CD4-positive, alpha-beta T cell treated with Interleukin-6 at 100 ng/mL for 8 hours (primary cell): ENCODE measurements around the gene MDFIC.

Experiments used
- DNase-seq: peaks from one replicate; pipeline ENCODE4 v3.0.0-alpha.2; 2020; ENCODE audit warnings: mixed read lengths, low spot score

MDFIC gene

GRCh38 chr7:114953724-114954123 lies 31.8 kb downstream of the MDFIC start:
- no peak for DNase-seq

GRCh38 chr7:114956702-114957101 lies 34.8 kb downstream of the MDFIC start:
- no peak for DNase-seq

GRCh38 chr7:114957444-114957843 lies 35.5 kb downstream of the MDFIC start:
- DNase-seq = no peak

- no peak for DNase-seq
Measured at GRCh38 chr7:114959931-114960330, 38.0 kb downstream of the MDFIC start.

GRCh38 chr7:114962441-114962840 lies 40.5 kb downstream of the MDFIC start:
- DNase-seq = no peak

- no peak for DNase-seq
Measured at GRCh38 chr7:114966156-114966555, 44.3 kb downstream of the MDFIC start.

GRCh38 chr7:114969096-114969495 lies 47.2 kb downstream of the MDFIC start:
- no peak for DNase-seq

- DNase-seq = no peak
Measured at GRCh38 chr7:114970308-114970707, 48.4 kb downstream of the MDFIC start.

GRCh38 chr7:114970732-114971131 lies 48.8 kb downstream of the MDFIC start:
- no peak for DNase-seq

- DNase-seq = no peak
Measured at GRCh38 chr7:114972567-114972966, 50.7 kb downstream of the MDFIC start.

- DNase-seq = no peak
Measured at GRCh38 chr7:114973147-114973546, 51.3 kb downstream of the MDFIC start.

- DNase-seq = no peak
Measured at GRCh38 chr7:114975401-114975800, 53.5 kb downstream of the MDFIC start.

GRCh38 chr7:114976666-114977065 lies 54.8 kb downstream of the MDFIC start:
- no peak for DNase-seq

- no peak for DNase-seq
Measured at GRCh38 chr7:114977277-114977676, 55.4 kb downstream of the MDFIC start.

- DNase-seq = no peak
Measured at GRCh38 chr7:114979388-114979787, 57.5 kb downstream of the MDFIC start.

- no peak for DNase-seq
Measured at GRCh38 chr7:114979803-114980507, 58.1 kb downstream of the MDFIC start.

GRCh38 chr7:114981323-114981722 lies 59.4 kb downstream of the MDFIC start:
- no peak for DNase-seq

GRCh38 chr7:114985116-114985715 lies 63.3 kb downstream of the MDFIC start:
- DNase-seq = no peak

GRCh38 chr7:114986190-114987180 lies 64.6 kb downstream of the MDFIC start:
- no peak for DNase-seq

GRCh38 chr7:114988026-114988425 lies 66.1 kb downstream of the MDFIC start:
- no peak for DNase-seq

GRCh38 chr7:114988755-114989375 lies 67.0 kb downstream of the MDFIC start:
- no peak for DNase-seq

GRCh38 chr7:114989531-114989930 lies 67.6 kb downstream of the MDFIC start:
- DNase-seq = no peak
